WI38 (cell line): Measurements from ENCODE around the gene PTRH2.
"Not testable (repeated sequence)": the region's sequence is repeated elsewhere in the genome, so short reads cannot be mapped to it uniquely, and the experiment has no call there.

Experiments used
- H3K4me3 ChIP-seq: 2 replicates; pipeline ENCODE4 v1.5.1; 2011; ENCODE audit warnings: low read depth, mild to moderate bottlenecking, control low read depth, low read length
- TF ChIP-seq, protein P1 (sequence below): IDR thresholded peaks from 2 replicates; pipeline ENCODE4 v1.5.1; 2012; ENCODE audit warnings: low read depth, mild to moderate bottlenecking, control low read depth, low read length

PTRH2 gene

DNA sequence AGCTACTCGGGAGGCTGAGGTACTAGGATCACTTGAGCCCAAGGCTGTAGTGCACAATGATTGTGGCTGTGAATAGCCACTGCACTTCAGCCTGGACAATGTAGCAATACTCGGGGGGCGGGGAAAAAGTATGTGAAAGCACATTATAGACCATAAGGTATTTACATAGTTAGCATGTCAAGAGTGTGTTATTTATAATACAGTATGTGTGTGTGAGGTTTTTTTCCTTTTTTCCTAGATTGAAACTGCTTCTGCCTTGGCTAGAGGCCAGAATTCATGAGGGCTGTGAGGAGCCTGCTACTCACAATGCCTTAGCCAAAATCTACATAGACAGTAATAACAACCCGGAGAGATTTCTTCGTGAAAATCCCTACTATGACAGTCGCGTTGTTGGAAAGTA is 30.5 kb downstream of the PTRH2 start:
- TF ChIP-seq, protein P1, sequence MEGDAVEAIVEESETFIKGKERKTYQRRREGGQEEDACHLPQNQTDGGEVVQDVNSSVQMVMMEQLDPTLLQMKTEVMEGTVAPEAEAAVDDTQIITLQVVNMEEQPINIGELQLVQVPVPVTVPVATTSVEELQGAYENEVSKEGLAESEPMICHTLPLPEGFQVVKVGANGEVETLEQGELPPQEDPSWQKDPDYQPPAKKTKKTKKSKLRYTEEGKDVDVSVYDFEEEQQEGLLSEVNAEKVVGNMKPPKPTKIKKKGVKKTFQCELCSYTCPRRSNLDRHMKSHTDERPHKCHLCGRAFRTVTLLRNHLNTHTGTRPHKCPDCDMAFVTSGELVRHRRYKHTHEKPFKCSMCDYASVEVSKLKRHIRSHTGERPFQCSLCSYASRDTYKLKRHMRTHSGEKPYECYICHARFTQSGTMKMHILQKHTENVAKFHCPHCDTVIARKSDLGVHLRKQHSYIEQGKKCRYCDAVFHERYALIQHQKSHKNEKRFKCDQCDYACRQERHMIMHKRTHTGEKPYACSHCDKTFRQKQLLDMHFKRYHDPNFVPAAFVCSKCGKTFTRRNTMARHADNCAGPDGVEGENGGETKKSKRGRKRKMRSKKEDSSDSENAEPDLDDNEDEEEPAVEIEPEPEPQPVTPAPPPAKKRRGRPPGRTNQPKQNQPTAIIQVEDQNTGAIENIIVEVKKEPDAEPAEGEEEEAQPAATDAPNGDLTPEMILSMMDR, result no peak
- H3K4me3 ChIP-seq, result no peak overlapping the region

DNA sequence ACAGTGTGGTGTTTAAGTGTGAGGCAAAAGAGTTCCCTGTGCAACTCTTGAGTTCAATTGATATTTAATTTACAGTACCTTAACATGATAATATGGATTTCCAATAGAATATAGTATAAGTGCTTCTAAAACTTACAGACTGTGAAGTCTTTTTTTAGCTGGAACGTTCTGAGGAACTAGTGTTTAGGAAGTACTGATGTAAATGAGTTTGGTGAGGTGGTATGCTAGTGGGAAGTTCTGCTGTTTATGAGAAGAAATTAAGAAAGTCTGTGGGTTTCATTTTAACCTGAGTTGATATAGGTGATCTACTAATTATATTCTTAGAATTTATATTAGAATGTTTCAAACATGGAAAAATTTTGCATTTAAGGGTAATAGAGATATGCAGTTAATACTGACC is 32.0 kb downstream of the PTRH2 start:
- TF ChIP-seq, protein P1, result no peak
- no peak overlapping the region for H3K4me3 ChIP-seq

DNA sequence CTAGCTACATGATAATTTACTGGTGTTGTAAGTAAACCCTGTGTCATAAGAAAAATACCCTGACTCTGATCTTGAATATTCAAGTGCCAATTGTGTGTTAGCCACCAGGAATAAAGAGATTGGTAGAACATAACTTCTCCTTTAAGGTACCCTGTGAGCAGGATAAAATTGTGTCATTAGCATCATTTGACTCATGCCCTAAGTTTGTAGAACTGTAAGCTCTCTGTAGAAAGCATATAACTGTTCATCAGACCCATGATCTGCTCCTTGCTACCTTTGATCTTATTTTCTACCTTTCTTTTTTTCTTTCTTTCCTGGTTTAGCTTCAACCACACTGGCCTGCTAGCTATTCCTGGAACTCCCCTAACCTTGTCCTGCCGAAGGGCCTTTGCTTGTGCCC is 35.8 kb downstream of the PTRH2 start:
- no peak overlapping the region for H3K4me3 ChIP-seq
- TF ChIP-seq, protein P1, result no peak

DNA sequence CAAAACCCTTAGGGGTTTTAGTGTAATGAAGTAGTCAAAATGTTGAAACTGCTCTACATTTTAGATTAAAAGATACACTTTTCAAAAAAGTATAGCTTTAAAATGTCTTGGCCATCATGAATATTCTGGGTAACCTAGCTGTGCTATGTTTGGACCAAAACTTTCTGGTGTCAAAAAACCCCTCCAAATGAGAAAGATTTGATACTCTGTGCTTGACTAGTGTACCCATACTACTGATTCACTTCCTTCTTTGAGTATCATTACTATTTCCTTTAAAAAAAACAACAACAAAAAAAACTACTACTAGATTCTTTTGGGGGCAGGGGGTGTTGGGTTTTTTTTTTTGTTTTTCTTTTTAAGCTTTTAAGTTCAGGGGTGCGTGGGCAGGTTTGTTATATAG is 37.3 kb downstream of the PTRH2 start:
- H3K4me3 ChIP-seq, result no peak overlapping the region
- TF ChIP-seq, protein P1, result no peak

DNA sequence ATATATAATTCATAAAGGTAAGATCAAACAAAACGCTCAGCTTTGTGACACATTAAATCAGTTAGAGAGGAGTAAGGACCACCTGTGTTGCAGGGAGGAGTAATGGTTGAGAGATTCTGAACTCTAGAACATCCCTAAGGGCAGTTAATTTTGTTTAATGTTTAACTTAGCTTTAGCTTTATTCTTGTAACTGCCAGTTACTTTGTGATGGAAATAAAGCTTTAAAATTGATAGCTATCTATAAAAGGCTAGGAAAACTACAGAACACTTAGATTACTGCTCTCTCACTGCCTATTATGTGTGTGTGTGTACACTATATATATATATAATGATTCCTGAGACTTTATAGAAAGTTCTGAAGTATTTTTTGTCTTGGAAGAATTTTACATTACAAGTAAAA is 37.8 kb downstream of the PTRH2 start:
- no peak overlapping the region for H3K4me3 ChIP-seq
- TF ChIP-seq, protein P1, result no peak

DNA sequence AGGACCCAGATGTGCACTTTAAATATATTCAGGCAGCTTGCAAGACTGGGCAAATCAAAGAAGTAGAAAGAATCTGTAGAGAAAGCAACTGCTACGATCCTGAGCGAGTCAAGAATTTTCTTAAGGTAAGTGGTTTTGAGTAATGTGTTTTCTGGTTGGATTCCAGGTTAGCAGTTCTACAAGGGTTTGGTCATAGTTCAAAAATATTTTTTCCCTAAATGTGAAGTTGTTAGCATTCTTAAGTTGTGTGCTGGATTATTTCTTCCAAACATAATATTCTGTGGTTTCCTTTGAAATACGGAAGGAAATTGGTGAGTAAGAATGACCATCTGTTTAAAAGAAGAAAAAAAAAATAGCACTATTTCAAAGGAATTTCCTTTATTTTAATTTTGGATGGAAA is 38.4 kb downstream of the PTRH2 start:
- TF ChIP-seq, protein P1, result no peak
- no peak overlapping the region for H3K4me3 ChIP-seq

DNA sequence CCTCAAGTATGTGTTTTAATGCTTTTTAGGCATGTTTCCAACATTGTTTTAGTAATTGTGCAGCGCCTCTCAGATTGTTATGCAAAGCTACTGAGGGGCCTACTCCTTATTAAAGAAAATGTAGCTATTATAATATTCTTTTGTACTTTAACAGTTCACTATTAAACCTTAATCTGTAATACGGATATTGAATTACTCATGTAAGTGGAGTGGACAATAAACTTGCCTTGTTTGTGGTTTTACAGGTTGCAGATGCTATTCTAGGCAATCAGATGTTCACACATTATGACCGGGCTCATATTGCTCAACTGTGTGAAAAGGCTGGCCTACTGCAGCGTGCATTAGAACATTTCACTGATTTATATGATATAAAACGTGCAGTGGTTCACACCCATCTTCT is 41.0 kb downstream of the PTRH2 start:
- TF ChIP-seq, protein P1, result no peak
- H3K4me3 ChIP-seq, result no peak overlapping the region

DNA sequence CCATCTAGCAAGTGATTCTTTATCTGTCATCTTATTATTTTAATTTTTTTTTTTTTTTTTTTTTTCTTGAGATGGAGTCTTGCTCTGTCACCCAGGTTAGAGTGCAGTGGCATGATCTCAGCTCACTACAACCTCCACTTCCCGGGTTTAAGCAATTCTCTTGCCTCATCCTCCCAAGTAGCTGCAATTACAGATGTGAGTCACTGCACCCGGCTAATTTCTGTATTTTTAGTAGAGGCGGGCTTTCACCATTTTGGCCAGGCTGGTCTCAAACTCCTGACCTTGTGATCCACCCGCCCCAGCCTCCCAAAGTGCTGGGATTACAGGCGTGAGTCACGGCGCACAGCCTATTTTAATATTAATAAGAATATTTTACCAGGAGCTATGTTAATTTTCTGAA is 50.6 kb downstream of the PTRH2 start:
- not testable (repeated sequence) for H3K4me3 ChIP-seq
